Stromal cell of bone marrow (primary cell): ENCODE measurements around the gene SMIM35.
"Not testable (repeated sequence)": the region's sequence is repeated elsewhere in the genome, so short reads cannot be mapped to it uniquely, and the experiment has no call there.

Experiments
- DNase-seq: peaks from one replicate; pipeline ENCODE4 v3.0.0-alpha.2; 2012; ENCODE audit warnings: low read depth

SMIM35 gene

GRCh38 chr11:117983163-117983475 is 103.6 kb downstream of the SMIM35 start:
- DNase-seq = no peak

- DNase-seq = no peak
Observed at GRCh38 chr11:117980720-117981119, 106.0 kb downstream of the SMIM35 start.

- no peak for DNase-seq
Observed at GRCh38 chr11:117980280-117980679, 106.5 kb downstream of the SMIM35 start.

- DNase-seq = no peak
Observed at GRCh38 chr11:117979481-117980211, 107.1 kb downstream of the SMIM35 start.

- DNase-seq = no peak
Observed at GRCh38 chr11:117978991-117979390, 107.8 kb downstream of the SMIM35 start.

- DNase-seq = not testable (repeated sequence)
Observed at GRCh38 chr11:117978291-117978910, 108.4 kb downstream of the SMIM35 start.

- not testable (repeated sequence) for DNase-seq
Observed at GRCh38 chr11:117977612-117978264, 109.0 kb downstream of the SMIM35 start.

GRCh38 chr11:117977029-117977428 is 109.7 kb downstream of the SMIM35 start:
- DNase-seq = no peak

- DNase-seq = no peak
Observed at GRCh38 chr11:117976445-117976844, 110.3 kb downstream of the SMIM35 start.

GRCh38 chr11:117973503-117973860 is 113.3 kb downstream of the SMIM35 start:
- no peak for DNase-seq

- DNase-seq = no peak
Observed at GRCh38 chr11:117972629-117973502, 113.9 kb downstream of the SMIM35 start.

GRCh38 chr11:117972044-117972443 is 114.7 kb downstream of the SMIM35 start:
- DNase-seq = no peak

- DNase-seq = no peak
Observed at GRCh38 chr11:117970400-117971024, 116.3 kb downstream of the SMIM35 start.

GRCh38 chr11:117969160-117969991 is 117.4 kb downstream of the SMIM35 start:
- no peak for DNase-seq

GRCh38 chr11:117966908-117967307 is 119.9 kb downstream of the SMIM35 start:
- no peak for DNase-seq

GRCh38 chr11:117962826-117963225 is 123.9 kb downstream of the SMIM35 start:
- DNase-seq = no peak

- no peak for DNase-seq
Observed at GRCh38 chr11:117961896-117962295, 124.9 kb downstream of the SMIM35 start.

GRCh38 chr11:117960406-117960805 is 126.4 kb downstream of the SMIM35 start:
- DNase-seq = no peak

GRCh38 chr11:117959438-117960149 is 127.2 kb downstream of the SMIM35 start:
- DNase-seq = no peak

- no peak for DNase-seq
Observed at GRCh38 chr11:117958949-117959348, 127.8 kb downstream of the SMIM35 start.
